Stimulated activated CD4-positive, alpha-beta T cell treated with anti-CD3 and anti-CD28 coated beads, TNF-alpha, amount 100 ng/mL, for 48 hours (primary cell): Measurements from ENCODE around the gene CHCHD3.
"Not testable (repeated sequence)": the region's sequence is repeated elsewhere in the genome, so short reads cannot be mapped to it uniquely, and the experiment has no call there.

ENCODE experiments used
- DNase-seq, 3 donors: peaks; one replicate each; pipeline ENCODE4 v3.0.0-alpha.2; 2020; ENCODE audit warnings: low read depth in 3 of 3

Gene CHCHD3

GRCh38 chr7:133044722-133045473 lies 37.0 kb downstream of the CHCHD3 start:
- no peak for DNase-seq

- no peak for DNase-seq
These were observed 41.2 kb downstream of the CHCHD3 start for GRCh38 chr7:133040674-133041073.

GRCh38 chr7:133040178-133040577 lies 41.7 kb downstream of the CHCHD3 start:
- DNase-seq = no peak

- DNase-seq = no peak
These were observed 42.3 kb downstream of the CHCHD3 start for GRCh38 chr7:133039614-133040013.

- DNase-seq = no peak
These were observed 45.6 kb downstream of the CHCHD3 start for GRCh38 chr7:133036289-133036688.

GRCh38 chr7:133035240-133035639 lies 46.6 kb downstream of the CHCHD3 start:
- not testable (repeated sequence) for DNase-seq

GRCh38 chr7:133030346-133030745 lies 51.5 kb downstream of the CHCHD3 start:
- DNase-seq = no peak

GRCh38 chr7:133029463-133029862 lies 52.4 kb downstream of the CHCHD3 start:
- DNase-seq = no peak

GRCh38 chr7:133027397-133027796 lies 54.5 kb downstream of the CHCHD3 start:
- DNase-seq = no peak

GRCh38 chr7:133026210-133026859 lies 55.6 kb downstream of the CHCHD3 start:
- no peak for DNase-seq

GRCh38 chr7:133025056-133025455 lies 56.8 kb downstream of the CHCHD3 start:
- no peak for DNase-seq

- DNase-seq = no peak
These were observed 57.3 kb downstream of the CHCHD3 start for GRCh38 chr7:133024596-133024995.

GRCh38 chr7:133023370-133024071 lies 58.4 kb downstream of the CHCHD3 start:
- DNase-seq = no peak

GRCh38 chr7:133022661-133023060 lies 59.2 kb downstream of the CHCHD3 start:
- no peak for DNase-seq

- DNase-seq = no peak
These were observed 60.7 kb downstream of the CHCHD3 start for GRCh38 chr7:133021196-133021595.

- no peak for DNase-seq
These were observed 61.4 kb downstream of the CHCHD3 start for GRCh38 chr7:133020496-133020895.

GRCh38 chr7:133019590-133019989 lies 62.3 kb downstream of the CHCHD3 start:
- DNase-seq = no peak

- no peak for DNase-seq
These were observed 65.3 kb downstream of the CHCHD3 start for GRCh38 chr7:133016604-133017003.

GRCh38 chr7:133015888-133016287 lies 66.0 kb downstream of the CHCHD3 start:
- DNase-seq = no peak

GRCh38 chr7:133011746-133012145 lies 70.1 kb downstream of the CHCHD3 start:
- no peak for DNase-seq

GRCh38 chr7:133009426-133010252 lies 72.3 kb downstream of the CHCHD3 start:
- DNase-seq = no peak

- no peak for DNase-seq
These were observed 73.9 kb downstream of the CHCHD3 start for GRCh38 chr7:133007961-133008360.
